SU-DHL-6 (cell line): ENCODE data around the gene TMEM94.

Experiments
- CTCF ChIP-seq: fragments of 200-600 bp; sonication (generic); IDR thresholded peaks from one replicate; pipeline ENCODE4 v1.5.1; 2017; ENCODE audit warnings: antibody characterized with exemption, mild to moderate bottlenecking, low read length, moderate library complexity; ENCODE audit not compliant: insufficient read depth, poor library complexity, severe bottlenecking
- EZH2phosphoT487 ChIP-seq: fragments of 200-600 bp; sonication (generic), shearing (Covaris generic); conservative IDR thresholded peaks from 2 replicates; pipeline ENCODE4 v1.6.1; 2018; ENCODE audit warnings: mild to moderate bottlenecking, antibody characterized with exemption, low read length, moderate library complexity, mixed read lengths

DNA sequence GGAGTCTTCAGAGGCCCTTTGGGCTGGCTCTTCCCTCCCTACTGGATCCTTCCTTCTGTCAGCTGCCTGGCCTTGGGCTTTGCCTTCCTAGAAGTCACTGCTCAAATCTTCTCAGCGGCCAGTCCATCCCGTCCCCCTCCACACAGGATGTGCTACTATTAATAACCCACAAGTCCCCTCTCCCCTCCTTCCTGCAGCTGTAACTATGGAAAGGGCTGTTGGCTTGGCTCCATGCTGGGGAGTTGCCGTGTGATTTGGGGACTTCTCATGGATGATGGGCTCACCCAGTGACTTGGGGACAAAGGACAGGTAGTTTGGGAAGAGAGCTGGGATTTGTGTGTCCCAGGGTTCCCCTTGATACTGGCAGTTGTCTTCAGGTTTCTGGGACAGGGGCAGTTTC lies 19.4 kb downstream of the TMEM94 start:
- TF ChIP-seq EZH2phosphoT487 (no peak), CTCF (no peak)
